Measurements from ENCODE around the gene PCSK5. TPM values are rescaled to one million over a fixed set of nuclear protein-coding genes. Genes with fewer than 3 reads are reported as not detected.

The PCSK5 gene
- polyA plus RNA-seq, 1 donor from 2014 or later: 1.7 TPM

DNA sequence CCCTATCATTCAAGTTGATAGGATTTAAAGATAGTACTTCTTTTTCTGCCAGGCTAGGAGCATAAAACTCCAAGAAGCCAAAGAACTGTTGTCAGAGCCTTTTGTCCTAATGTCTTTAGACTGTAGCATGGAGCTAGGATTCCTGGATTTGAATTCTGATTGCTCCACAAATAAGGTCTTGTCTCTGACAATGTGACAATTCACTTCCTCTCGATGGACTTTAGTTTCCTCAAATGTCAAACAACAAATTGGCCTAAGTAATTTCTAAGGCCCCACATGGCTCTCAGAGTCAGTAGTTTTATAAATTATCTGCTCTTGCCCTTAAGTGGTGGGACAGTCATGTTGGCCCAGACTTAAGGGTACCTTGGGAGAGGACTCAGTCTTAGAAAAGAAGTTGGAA is 467.1 kb downstream of the PCSK5 start:
- H3K9ac ChIP-seq (ENCODE audit: low read length): no peak overlapping the region
- no peaks in the 10 kb centered on the region for H3K9me2 ChIP-seq (ENCODE audit: insufficient read depth, low read length)
- no peaks in the 10 kb centered on the region for H3K79me2 ChIP-seq (replicated peaks; ENCODE audit: insufficient read depth, low read length)
- H3K4me3 ChIP-seq (ENCODE audit: low read length): no peak overlapping the region
- no peaks in the 10 kb centered on the region for H3K9me3 ChIP-seq (ENCODE audit: low read length)
- no peaks in the 10 kb centered on the region for H3F3A ChIP-seq (ENCODE audit: insufficient read depth, low read length, poor library complexity, severe bottlenecking)
- no peaks in the 10 kb centered on the region for H4K20me1 ChIP-seq (ENCODE audit: insufficient read depth)
- no peaks in the 10 kb centered on the region for H3K27me3 ChIP-seq (ENCODE audit: insufficient read depth, low read depth, low read length)
- no peak overlapping the region for H3K27ac ChIP-seq (ENCODE audit: low read length)
- TF ChIP-seq EZH2 (IDR thresholded peaks at IDR 0.05; ENCODE audit: borderline replicate concordance, insufficient read depth, low read length, poor library complexity, severe bottlenecking): no peak
- no peak for TF ChIP-seq POLR2AphosphoS5 (IDR thresholded peaks at IDR 0.05)
- TF ChIP-seq EP300 (conservative IDR thresholded peaks at IDR 0.05; ENCODE audit: poor library complexity, severe bottlenecking): no peak
- TF ChIP-seq, protein P1, sequence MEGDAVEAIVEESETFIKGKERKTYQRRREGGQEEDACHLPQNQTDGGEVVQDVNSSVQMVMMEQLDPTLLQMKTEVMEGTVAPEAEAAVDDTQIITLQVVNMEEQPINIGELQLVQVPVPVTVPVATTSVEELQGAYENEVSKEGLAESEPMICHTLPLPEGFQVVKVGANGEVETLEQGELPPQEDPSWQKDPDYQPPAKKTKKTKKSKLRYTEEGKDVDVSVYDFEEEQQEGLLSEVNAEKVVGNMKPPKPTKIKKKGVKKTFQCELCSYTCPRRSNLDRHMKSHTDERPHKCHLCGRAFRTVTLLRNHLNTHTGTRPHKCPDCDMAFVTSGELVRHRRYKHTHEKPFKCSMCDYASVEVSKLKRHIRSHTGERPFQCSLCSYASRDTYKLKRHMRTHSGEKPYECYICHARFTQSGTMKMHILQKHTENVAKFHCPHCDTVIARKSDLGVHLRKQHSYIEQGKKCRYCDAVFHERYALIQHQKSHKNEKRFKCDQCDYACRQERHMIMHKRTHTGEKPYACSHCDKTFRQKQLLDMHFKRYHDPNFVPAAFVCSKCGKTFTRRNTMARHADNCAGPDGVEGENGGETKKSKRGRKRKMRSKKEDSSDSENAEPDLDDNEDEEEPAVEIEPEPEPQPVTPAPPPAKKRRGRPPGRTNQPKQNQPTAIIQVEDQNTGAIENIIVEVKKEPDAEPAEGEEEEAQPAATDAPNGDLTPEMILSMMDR (IDR thresholded peaks at IDR 0.05; ENCODE audit: poor library complexity, severe bottlenecking): no peak
- TF ChIP-seq SMC3 (conservative IDR thresholded peaks at IDR 0.05; ENCODE audit: poor library complexity): no peak
- TF ChIP-seq MXI1 (conservative IDR thresholded peaks at IDR 0.05; ENCODE audit: poor library complexity, severe bottlenecking): no peak
- no peak for TF ChIP-seq TAF1 (IDR thresholded peaks at IDR 0.05; ENCODE audit: low read depth)
- TF ChIP-seq RAD21 (conservative IDR thresholded peaks at IDR 0.05): no peak
- TF ChIP-seq REST (IDR thresholded peaks at IDR 0.05; ENCODE audit: borderline replicate concordance): no peak
- no peak overlapping the region for H3K4me2 ChIP-seq (ENCODE audit: low read length)
- H3K36me3 ChIP-seq (ENCODE audit: insufficient read depth, low read length): no peaks in the 10 kb centered on the region
- no peak overlapping the region for H2AFZ ChIP-seq (ENCODE audit: low read depth, low read length)

- no peaks in the 10 kb centered on the region for H4K20me1 ChIP-seq (ENCODE audit: insufficient read depth)
- no peaks in the 10 kb centered on the region for H3K9me2 ChIP-seq (ENCODE audit: insufficient read depth, low read length)
- H3K27ac ChIP-seq (ENCODE audit: low read length): no peak overlapping the region
- TF ChIP-seq TAF1 (IDR thresholded peaks at IDR 0.05; ENCODE audit: low read depth) (no peak), REST (IDR thresholded peaks at IDR 0.05; ENCODE audit: borderline replicate concordance) (no peak), SMC3 (conservative IDR thresholded peaks at IDR 0.05; ENCODE audit: poor library complexity) (no peak), EP300 (conservative IDR thresholded peaks at IDR 0.05; ENCODE audit: poor library complexity, severe bottlenecking) (no peak), MXI1 (conservative IDR thresholded peaks at IDR 0.05; ENCODE audit: poor library complexity, severe bottlenecking) (no peak), POLR2AphosphoS5 (IDR thresholded peaks at IDR 0.05) (no peak), RAD21 (conservative IDR thresholded peaks at IDR 0.05) (no peak), EZH2 (IDR thresholded peaks at IDR 0.05; ENCODE audit: borderline replicate concordance, insufficient read depth, low read length, poor library complexity, severe bottlenecking) (no peak)
- TF ChIP-seq, protein P1 (IDR thresholded peaks at IDR 0.05; ENCODE audit: poor library complexity, severe bottlenecking): no peak
- no peak overlapping the region for H3K4me3 ChIP-seq (ENCODE audit: low read length)
- no peak overlapping the region for H2AFZ ChIP-seq (ENCODE audit: low read depth, low read length)
- H3K4me2 ChIP-seq (ENCODE audit: low read length): no peak overlapping the region
- H3K79me2 ChIP-seq (replicated peaks; ENCODE audit: insufficient read depth, low read length): no peaks in the 10 kb centered on the region
- no peaks in the 10 kb centered on the region for H3K27me3 ChIP-seq (ENCODE audit: insufficient read depth, low read depth, low read length)
- H3K9ac ChIP-seq (ENCODE audit: low read length): no peak overlapping the region
- no peaks in the 10 kb centered on the region for H3F3A ChIP-seq (ENCODE audit: insufficient read depth, low read length, poor library complexity, severe bottlenecking)
- H3K36me3 ChIP-seq (ENCODE audit: insufficient read depth, low read length): no peaks in the 10 kb centered on the region
- no peaks in the 10 kb centered on the region for H3K9me3 ChIP-seq (ENCODE audit: low read length)
These were observed 468.3 kb downstream of the PCSK5 start for GRCh38 chr9:76358628-76359280.

All from neural cell (in vitro differentiated cells).